GM18873 (cell line): ENCODE results near the gene RAD54L.
A peak's percentile ranks its signal among the peaks of the same experiment; 100 is the strongest.
"Not testable (repeated sequence)": the region's sequence is repeated elsewhere in the genome, so short reads cannot be mapped to it uniquely, and the experiment has no call there.

ENCODE experiments used
- ATAC-seq: cut with Tn5 transposase; IDR thresholded peaks from one replicate; pipeline ENCODE4 v1.9.1; 2021; ENCODE audit warnings: mild to moderate bottlenecking, moderate library complexity, moderate number of reproducible peaks; ENCODE audit not compliant: unreplicated experiment, low FRiP score

Gene RAD54L

DNA sequence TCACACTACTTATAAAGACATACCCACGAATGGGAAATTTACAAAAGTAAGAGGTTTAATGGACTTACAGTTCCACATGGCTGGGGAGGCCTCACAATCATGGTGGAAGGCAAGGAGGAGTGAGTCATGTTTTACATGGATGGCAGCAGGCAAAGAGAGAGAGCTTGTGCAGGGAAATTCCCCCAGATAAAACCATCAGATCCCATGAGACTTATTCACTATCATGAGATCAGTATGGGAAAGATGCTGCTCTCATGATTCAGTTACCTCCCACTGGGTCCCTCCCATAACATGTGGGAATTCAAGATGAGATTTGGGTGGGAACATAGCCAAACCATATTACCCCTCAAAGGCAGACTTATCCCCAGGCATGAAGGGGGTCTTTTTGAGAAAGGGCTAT, 8.7 kb upstream of the RAD54L start:
- ATAC-seq = not testable (repeated sequence)

DNA sequence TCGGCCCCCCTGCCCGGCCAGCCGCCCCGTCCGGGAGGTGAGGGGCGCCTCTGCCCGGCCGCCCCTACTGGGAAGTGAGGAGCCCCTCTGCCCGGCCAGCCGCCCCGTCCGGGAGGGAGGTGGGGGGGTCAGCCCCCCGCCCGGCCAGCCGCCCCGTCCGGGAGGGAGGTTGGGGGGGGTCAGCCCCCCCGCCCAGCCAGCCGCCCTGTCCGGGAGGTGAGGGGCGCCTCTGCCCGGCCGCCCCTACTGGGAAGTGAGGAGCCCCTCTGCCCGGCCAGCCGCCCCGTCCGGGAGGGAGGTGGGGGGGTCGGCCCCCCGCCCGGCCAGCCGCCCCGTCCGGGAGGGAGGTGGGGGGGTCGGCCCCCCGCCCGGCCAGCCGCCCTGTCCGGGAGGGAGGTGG, 5.8 kb upstream of the RAD54L start:
- not testable (repeated sequence) for ATAC-seq

DNA sequence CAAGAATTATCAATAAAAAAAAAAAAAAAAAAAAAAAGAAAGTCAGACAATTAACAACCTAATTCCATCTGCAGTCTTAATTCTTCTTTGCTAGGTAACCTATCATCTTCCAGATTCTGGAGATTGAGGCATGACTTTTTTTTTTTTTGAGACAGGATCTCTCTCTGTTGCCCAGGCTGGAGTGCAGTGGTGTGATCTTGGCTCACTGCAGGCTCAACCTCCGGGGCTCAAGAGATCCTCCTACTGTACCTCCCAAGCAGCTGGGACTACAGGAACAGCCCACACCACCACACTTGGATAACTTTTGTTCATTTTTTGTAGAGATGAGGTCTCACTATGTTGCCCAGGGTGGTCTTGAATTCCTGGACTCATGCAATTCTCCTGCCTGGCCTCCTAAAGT, 4.6 kb upstream of the RAD54L start:
- ATAC-seq = no peak

DNA sequence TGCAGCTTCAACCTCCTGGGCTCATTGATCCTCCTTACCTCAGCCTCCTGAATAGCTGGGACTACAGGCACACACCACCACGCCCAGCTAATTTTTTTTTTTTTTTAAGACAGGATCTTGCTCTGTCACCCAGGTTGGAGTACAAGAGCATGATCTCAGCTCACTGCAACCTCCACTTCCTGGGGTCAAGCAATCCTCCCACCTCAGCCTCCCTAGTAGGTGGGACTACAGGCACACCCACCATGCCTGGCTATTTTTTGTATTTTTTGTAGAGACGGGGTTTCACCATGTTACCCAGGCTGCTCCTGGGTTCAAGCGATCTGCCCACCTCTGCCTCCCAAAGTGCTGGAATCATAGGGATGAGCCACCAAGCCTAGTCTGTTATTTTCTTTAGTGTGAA, 3.7 kb upstream of the RAD54L start:
- ATAC-seq = not testable (repeated sequence)

DNA sequence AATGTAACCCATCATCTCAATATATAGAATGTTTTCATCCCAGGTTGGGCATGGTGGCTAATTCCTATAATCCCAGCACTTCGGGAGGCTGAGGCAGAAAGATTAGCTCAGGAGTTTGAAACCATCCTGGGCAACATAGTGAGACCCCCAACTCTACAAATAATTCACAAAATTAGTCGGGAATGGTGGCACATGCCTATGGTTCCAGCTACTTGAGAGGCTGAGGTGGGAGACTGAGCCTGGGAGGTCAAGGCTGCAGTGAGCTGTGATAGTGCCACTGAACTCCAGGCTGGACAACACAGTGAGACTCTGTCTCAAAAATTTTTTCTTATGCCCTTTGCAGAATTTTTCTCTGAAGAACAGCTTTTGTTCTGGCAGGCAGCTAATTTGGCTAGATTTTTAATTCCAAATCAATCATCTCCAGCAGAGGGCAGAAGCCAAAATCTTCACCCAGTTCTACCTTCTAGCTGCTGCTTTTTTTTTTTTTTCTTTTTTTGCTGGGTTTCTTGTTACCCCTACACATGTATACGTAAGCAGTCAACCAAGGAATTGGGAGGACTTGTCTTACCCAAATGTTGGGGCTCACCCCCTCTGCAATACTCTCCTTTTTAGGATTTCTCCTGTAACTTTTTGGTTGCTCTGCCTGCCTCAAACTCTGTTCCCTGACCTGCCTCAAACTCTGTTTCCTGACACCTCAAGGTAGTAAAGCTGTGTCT, 2.7 kb upstream of the RAD54L start:
- ATAC-seq = no peak

DNA sequence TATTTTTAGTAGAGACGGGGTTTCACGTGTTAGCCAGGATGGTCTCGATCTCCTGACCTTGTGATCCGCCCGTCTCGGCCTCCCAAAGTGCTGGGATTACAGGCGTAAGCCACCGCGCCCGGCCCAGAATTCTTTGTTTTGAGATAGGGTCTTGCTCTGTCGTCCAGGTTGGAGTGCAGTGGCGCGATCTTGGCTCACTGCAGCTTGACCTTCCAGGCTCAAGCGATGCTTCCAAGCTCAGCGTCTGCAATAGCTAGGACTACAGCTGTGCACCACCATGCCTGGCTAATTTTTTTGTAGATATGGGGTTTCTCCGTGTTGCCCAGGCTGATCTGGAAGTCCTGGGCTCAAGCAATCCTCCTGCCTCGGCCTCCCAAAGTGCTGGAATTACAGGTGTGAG, 1.4 kb upstream of the RAD54L start:
- not testable (repeated sequence) for ATAC-seq

DNA sequence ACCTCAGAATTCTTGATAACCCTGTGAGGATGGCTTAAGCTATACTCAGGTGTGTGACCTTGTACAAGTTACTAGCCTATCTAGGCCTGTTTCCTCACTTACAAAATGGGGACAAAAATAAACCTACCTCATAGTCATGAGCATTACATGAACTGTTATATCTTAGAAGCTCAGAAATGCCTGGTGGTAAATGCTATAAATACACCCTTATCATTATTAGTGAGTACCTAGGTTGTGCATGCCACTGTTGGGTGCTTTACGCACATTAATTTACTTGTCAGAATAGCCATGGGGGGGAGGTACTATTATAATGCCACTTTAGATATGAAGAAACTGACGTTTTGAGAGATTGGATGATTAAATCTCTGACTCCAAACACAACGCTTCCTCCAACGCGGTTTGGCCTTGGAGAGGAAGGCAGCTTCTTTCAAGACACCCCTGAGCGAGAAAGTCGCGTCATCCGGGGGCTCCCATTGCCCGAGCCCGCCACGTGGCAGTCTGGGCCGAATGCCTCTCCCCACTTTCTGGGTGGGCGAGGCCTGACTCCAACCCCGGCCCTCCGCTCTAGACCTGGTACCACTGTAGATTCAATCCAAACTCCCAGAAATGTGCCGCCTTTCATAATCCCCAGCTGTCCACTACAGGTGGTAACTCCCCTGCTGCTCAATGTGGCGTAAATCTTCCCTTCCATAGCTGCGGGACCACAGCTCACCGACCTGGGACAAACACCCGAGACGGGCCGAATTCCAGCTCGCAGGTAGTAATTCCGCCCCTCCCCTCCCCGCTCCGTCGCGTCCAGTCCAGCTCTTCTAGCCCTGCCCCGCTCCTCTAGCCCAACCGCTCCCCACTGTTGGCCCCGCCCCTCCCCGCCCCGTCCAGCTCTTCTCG, 771 bp upstream of the RAD54L start:
- peak; percentile 21 for ATAC-seq

DNA sequence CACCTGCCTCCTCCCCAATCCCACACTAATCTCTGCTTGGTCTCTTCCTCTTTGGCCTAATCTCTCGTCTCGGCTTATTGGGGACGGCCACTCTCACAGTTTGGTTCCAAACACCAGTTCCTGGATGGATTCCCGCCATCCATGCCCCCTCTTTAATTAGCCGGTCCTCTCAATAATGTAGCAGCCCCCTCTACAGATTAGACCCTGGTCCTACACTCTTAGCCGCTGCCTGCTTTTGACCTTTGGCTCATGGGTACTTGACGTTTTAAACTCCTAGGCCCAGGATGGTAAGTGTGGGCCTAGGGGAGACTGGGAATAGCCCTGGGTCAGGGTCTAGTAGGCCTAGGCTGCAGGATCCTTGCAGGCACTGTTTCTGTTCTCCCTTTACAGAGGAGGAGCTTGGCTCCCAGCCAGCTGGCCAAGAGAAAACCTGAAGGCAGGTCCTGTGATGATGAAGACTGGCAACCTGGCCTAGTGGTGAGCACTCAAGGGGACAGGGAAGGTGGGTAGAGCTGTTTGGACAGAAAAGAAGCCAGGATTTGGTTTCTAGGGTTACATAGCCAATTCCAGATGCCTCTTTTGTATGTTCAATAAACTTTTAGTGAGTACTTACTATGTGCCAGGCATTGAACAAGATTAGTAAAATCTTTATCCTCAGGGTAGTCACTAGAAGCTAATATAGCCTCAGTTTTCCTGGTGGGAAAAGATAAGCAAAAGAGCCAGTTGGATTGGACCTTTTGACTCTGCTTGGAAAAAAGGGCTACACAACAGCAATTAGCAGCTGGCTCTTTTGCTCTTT, 758 bp downstream of the RAD54L start:
- ATAC-seq = no peak

DNA sequence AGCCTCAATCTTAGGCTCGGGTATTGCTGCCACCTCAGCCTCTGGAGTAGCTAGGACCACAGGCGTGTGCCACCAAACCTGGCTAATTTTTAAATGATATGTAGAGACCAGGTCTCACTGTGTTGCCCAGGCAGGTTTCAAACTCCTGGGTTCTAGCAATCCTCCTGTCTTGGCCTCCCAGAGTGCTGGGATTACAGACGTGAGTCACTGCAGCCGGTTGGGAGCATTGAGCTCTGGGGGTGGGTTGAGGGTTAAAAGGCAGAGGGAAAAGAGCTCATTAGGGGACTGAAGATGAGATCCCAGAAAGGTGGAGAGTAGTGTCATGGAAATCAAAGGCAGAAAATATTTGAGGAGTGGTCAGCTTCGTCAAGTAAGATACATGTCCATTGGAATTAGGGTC, 7.1 kb downstream of the RAD54L start:
- no peak for ATAC-seq

DNA sequence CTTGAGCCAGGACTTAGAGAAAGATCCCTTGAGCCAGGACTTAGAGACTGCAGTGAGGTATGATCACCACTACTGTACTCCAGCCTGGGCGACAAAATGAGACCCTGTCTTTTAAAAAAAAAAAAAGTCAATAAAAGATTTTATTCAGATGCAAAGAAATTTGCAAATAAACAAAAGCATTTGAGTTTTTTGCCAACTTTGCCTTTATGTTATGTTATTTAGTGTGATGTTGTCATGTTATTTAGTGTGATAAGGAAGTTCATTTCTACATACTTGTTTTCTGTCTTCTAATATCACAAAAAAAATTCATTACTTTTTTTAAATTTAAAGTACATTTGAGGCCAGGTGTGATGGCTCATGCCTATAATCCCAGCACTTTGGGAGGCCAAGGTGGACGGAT, 9.0 kb downstream of the RAD54L start:
- no peak for ATAC-seq

DNA sequence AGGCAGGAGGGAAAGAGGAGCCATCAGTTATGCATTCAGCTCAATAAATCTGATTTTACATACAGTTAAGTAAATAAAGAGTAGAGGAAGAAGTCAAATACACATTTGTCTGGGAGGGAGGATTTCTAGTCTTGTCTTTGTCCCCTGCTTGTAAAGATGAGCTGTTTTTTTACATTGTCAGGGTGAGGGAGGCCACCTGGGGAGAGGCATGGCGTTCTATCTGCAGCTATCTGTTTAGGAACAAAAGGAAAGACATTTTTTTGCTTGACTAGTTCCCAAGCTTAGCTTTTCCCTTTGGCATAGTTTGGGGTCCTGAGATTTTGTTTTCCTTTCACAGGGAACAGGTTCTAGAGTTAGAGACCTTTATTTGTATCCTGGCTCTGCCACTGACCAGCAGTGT, 14.9 kb downstream of the RAD54L start:
- ATAC-seq = no peak

DNA sequence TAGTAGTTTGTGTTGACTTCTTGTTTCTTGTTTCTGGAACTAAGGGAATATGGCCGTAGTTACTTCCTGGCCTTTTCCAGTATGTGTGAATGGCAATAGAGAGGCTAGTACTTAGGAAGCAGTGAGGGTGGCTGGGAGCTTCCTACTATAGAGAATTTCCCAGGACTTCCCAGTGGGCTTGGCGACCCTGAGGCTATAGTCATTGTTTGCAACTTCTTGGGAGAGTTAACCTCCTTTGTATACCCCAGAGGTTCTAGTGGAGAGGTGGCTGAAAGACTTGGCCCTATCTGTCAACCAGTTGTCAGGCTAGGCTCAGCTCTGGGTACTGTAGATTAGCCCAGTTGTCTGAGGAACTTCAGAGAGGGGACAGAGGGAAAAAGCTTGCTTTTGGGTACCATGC, 15.6 kb downstream of the RAD54L start:
- no peak for ATAC-seq

DNA sequence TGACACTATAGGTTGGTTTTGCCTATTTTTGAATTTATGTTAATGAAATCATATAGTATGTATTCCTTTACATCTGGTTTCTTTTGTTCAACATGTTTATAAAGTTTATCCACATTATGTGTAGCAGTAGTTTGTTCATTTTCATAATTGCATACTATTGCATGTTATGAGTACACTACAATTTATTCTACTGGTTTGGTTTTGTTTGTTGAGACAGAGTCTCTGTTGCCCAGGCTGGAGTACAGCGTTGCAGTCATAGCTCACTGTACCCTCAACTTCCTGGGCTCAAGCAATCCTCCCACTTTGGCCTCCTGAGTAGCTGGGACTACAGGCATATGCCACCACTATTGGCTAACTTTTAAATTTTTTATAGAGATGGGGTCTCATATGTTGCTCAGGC, 21.0 kb downstream of the RAD54L start:
- ATAC-seq = no peak

DNA sequence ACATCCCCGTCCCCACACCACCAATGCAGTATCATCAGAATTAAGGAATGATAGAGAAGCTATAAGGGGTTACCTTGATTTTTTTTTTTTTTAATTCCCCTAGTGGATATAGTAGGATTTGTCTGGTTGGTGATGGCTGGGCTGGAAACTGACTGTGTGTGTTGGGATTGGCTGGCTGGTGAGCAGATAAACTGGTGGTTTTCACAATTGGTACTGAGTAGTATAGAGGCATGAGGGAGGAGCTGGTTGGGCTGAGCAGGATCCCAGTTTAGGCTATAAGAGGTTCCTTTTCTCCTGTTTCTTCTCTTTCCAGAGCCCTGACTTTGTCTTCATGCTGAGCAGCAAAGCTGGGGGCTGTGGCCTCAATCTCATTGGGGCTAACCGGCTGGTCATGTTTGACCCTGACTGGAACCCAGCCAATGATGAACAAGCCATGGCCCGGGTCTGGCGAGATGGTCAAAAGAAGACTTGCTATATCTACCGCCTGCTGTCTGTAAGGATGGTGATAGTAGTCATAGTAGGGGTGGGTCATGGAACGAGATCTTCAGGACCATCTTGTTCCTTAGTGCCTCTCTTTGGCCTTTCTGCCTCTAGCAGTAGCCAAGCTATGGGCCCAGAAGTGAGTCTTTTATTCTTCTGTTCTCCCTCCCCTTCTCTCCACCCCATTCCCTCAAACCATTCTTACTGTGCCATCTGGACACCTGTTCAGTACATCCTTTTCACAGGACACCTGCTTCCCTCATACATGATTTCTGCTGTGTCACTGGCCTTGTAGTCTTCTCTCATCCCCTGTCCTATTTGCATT, 26.9 kb downstream of the RAD54L start:
- ATAC-seq = no peak

DNA sequence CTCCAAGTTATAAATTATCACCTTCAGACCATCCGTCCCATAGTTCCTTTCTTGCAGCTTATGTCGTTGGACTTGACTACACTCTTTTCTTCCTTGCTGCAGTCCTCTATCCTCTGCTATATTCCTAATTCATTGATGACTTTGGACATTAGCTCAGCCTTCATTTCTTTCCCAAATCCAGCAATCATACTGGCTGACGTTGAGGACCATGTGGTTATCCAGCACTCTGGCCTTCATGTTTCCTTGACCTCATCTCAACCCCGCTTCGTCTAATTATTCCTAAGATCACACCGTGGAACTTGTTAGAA, 27.4 kb downstream of the RAD54L start:
- no peak for ATAC-seq

DNA sequence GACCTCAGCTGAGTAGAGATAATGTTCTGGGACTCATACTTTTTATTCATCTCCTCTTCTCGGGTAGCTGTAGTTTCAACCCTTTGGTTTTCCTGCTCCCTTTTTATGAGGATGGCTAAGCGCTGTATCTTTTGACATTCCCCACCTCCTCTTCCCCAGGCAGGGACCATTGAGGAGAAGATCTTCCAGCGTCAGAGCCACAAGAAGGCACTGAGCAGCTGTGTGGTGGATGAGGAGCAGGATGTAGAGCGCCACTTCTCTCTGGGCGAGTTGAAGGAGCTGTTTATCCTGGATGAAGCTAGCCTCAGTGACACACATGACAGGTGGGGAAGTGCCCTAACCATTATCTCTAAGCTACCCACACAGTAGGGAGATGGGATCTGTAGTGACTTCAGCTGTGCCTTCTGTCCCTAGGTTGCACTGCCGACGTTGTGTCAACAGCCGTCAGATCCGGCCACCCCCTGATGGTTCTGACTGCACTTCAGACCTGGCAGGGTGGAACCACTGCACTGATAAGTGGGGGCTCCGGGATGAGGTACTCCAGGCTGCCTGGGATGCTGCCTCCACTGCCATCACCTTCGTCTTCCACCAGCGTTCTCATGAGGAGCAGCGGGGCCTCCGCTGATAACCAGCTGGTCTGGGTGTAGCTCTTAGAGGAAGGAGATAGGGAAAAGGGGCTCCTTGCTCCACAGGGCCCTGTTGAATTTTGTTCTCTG, 30.3 kb downstream of the RAD54L start:
- ATAC-seq = no peak

DNA sequence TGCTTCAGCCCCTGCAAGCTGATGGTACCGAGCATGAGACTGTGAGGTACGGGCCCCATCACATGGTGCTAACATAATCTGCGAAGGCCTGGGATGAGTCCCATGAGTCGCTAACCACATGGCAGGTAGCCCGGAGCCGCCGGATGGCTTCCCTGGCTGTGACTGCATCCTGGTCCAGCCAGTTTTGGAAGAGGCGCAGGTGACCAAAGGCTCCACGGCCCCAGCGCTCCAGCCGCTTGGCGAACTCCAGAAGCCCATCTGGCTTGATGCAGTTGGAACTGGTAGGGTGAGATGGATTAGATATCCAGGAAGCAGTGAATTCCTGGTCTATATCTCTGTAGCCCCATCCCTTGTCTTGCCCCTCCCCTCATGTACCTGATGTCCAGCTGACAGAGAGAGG, 31.2 kb downstream of the RAD54L start:
- ATAC-seq = no peak

DNA sequence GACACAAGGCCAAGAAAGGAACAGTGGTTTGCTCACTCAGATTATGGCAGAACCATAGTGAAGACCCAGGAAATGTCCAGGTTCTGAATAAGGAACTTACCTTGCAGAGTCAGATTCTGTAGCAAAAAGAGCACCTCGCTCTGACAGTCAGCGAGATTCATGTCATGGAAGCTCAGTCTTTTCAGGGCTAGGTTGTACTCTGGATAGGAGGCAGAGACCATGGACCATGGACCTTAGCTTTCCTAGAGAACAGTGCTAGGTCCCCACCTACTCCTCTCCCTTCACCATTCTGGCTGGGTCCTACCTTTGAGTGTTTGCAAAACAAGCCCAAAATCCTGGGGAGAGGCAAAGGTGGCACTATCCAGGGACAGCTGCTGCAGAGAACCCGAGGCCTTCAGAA, 32.5 kb downstream of the RAD54L start:
- ATAC-seq = no peak

DNA sequence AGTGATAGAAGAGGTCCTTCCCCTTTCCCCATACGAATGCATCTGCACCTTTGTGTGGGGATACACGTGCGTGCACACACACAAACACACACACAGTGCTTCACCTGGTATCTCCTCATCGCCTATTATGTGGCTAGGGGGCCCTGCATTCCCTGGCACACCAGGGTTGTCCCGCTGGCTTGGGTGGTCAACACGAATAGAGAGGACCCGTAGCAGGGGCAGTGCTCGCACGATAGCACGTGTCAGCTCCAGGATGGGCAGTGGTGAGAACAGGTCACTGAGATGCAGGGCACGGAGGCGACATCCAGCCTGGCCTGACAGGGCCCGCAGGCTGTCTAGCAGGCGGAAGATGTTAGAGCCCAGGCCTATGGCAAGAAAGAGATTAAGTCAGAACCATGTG, 33.5 kb downstream of the RAD54L start:
- no peak for ATAC-seq

DNA sequence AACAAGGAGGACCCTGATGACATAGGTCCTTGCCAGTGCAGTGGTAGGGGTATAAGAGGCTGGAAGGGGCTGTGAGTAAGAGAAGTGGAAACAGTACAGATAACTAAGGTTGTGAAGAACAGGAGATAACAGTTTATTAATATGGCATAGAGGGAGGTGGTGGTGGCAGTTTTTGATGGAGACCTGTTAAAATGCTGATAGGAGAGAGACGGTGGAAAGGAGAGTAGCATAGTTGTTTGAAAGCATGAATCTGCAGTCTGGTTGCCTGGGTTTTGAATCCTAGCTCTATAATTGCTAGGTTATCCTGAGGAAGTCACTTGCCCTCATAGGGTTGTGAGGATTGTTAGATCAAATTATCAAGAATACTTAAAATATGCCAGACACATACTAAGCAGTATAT, 36.5 kb downstream of the RAD54L start:
- ATAC-seq = no peak
